ENCODE results near the gene SLC37A2. TPM values are rescaled to one million over a fixed set of nuclear protein-coding genes. Genes with fewer than 3 reads are reported as not detected.
A peak's percentile ranks its signal among the peaks of the same experiment; 100 is the strongest.

The SLC37A2 gene
- total and polyA plus RNA-seq, 2 of the 4 experiments (the other 2 are of a cell fraction), result 0.72 to 1.1 TPM

DNA sequence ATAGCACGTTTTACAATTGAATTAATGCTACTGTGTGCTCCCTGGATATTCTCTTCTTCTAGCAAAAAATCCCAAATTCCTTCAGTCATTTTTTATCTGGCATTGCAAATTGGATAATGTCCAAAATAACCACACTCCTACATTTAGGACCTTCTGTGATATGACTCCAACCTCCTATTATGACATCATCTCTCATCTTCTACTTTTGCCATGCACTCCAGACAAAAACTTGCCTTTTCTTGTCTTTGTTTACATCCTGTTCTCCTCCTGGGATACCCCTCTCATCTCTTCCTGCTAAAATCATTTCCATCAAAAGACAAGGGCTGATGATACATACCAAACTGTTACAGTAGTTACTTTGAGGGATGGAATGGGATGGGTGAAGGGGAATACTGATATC, 69.0 kb downstream of the SLC37A2 start:
- Histone ChIP-seq H3K36me3 (ENCODE audit: control insufficient read depth, insufficient read depth, low read length) (no peaks in the 10 kb centered on the region), H4K91ac (ENCODE audit: insufficient read depth, low read depth, low read length) (no peak overlapping the region), H2AK9ac (replicated peaks; ENCODE audit: low read depth, low read length, poor library complexity) (no peak overlapping the region), H3K4ac (ENCODE audit: low read depth, low read length) (no peak overlapping the region), H3K9me3 (ENCODE audit: control insufficient read depth, insufficient read depth, low read length) (no peaks in the 10 kb centered on the region), H2BK120ac (ENCODE audit: low read depth, low read length) (no peak overlapping the region), H4K20me1 (ENCODE audit: insufficient read depth, low read length) (no peaks in the 10 kb centered on the region), H3K27me3 (ENCODE audit: control insufficient read depth, insufficient read depth, low read length) (peaks cover 2% of the 10 kb centered on the region; the same call in 1 of the 2 replicates), H3K4me2 (ENCODE audit: low read depth, low read length) (no peak overlapping the region), H3K9ac (ENCODE audit: low read depth, low read length) (no peak overlapping the region), H2BK20ac (ENCODE audit: low read depth, low read length) (no peak overlapping the region), H3K14ac (replicated peaks; ENCODE audit: low read depth, low read length) (no peak overlapping the region), H3K23ac (ENCODE audit: low read depth, low read length) (no peak overlapping the region), H2AK5ac (ENCODE audit: low read depth, low read length) (no peak overlapping the region), H2BK5ac (ENCODE audit: low read depth, low read length, poor library complexity, severe bottlenecking) (no peak overlapping the region), H4K5ac (ENCODE audit: low read depth, low read length) (no peak overlapping the region), H3K56ac (ENCODE audit: extremely low read depth, insufficient read depth, low read length) (no peak overlapping the region), H2BK15ac (ENCODE audit: low read depth, low read length) (no peak overlapping the region), H3K27ac (ENCODE audit: insufficient read depth, low read length) (no peak overlapping the region), H3K18ac (ENCODE audit: low read depth, low read length) (no peak overlapping the region), H2AFZ (replicated peaks; ENCODE audit: low read length, poor library complexity) (no peak overlapping the region), H3K9me1 (ENCODE audit: insufficient read depth, low read length) (no peaks in the 10 kb centered on the region), H3K4me1 (ENCODE audit: control insufficient read depth, insufficient read depth, low read length) (peaks cover 14% of the 10 kb centered on the region; the same call in 1 of the 2 replicates), H3K4me3 (ENCODE audit: insufficient read depth, low read depth, low read length) (no peak overlapping the region), H4K8ac (ENCODE audit: low read depth in 2 of 2, low read length in 2 of 2) (no peak overlapping the region), H3K79me1 (ENCODE audit: low read depth in 1 of 2, low read length in 2 of 2) (no peaks in the 10 kb centered on the region)
- ChIA-PET CTCF (interaction anchor here (1.6 kb wide), 1 partner anchor 10 kb away, joined by 6 read pairs; no protein-coding TSS in a partner anchor), POLR2A (ENCODE audit: unreplicated experiment) (no interaction called here)
- WGBS, 2 experiments (ENCODE audit: extremely low coverage in 2 of 2, insufficient read length in 1 of 2), result 86% methylated on average over 1 of the region's 1 CpG; no CpG with 5 or more reads in 1 of the 2 experiments
- DNase-seq (peak; percentile 55), ATAC-seq (ENCODE audit: low read depth) (no peak)
- no TSS peak for BruUV-seq (replicated peaks)
- intact Hi-C loops (cut with micrococcal nuclease) (no loop called here), dilution Hi-C loops (cut with HindIII; ENCODE audit: low sequenced_read_pairs, unreplicated experiment) (no loop called here), in situ Hi-C loops (cut with MboI; ENCODE audit: low sequenced_read_pairs) (no loop called here)
- TF ChIP-seq NFE2L2 (IDR thresholded peaks at IDR 0.05; ENCODE audit: low read depth, low read length), result no peak
- no peak for TF ChIP-seq FOS (IDR thresholded peaks at IDR 0.05; ENCODE audit: low read depth, low read length)
- TF ChIP-seq, protein P1, sequence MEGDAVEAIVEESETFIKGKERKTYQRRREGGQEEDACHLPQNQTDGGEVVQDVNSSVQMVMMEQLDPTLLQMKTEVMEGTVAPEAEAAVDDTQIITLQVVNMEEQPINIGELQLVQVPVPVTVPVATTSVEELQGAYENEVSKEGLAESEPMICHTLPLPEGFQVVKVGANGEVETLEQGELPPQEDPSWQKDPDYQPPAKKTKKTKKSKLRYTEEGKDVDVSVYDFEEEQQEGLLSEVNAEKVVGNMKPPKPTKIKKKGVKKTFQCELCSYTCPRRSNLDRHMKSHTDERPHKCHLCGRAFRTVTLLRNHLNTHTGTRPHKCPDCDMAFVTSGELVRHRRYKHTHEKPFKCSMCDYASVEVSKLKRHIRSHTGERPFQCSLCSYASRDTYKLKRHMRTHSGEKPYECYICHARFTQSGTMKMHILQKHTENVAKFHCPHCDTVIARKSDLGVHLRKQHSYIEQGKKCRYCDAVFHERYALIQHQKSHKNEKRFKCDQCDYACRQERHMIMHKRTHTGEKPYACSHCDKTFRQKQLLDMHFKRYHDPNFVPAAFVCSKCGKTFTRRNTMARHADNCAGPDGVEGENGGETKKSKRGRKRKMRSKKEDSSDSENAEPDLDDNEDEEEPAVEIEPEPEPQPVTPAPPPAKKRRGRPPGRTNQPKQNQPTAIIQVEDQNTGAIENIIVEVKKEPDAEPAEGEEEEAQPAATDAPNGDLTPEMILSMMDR (conservative IDR thresholded peaks at IDR 0.05; ENCODE audit: low read depth, low read length), result no peak
- no peak for TF ChIP-seq RCOR1 (IDR thresholded peaks at IDR 0.05; ENCODE audit: insufficient replicate concordance, low read length)
- TF ChIP-seq RFX5 (IDR thresholded peaks at IDR 0.05; ENCODE audit: low read depth, low read length), result no peak
- TF ChIP-seq MAFK (IDR thresholded peaks at IDR 0.05; ENCODE audit: low read depth, low read length), result no peak
- TF ChIP-seq CEBPB (IDR thresholded peaks at IDR 0.05; ENCODE audit: low read depth, low read length), result no peak
- TF ChIP-seq, protein P2, sequence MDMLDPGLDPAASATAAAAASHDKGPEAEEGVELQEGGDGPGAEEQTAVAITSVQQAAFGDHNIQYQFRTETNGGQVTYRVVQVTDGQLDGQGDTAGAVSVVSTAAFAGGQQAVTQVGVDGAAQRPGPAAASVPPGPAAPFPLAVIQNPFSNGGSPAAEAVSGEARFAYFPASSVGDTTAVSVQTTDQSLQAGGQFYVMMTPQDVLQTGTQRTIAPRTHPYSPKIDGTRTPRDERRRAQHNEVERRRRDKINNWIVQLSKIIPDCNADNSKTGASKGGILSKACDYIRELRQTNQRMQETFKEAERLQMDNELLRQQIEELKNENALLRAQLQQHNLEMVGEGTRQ (IDR thresholded peaks at IDR 0.05; ENCODE audit: low read depth, low read length), result no peak

Measured in IMR-90 (cell line).